Kasumi-1 (cell line): ENCODE measurements around the gene PCDH15.
A peak's percentile ranks its signal among the peaks of the same experiment; 100 is the strongest.
"Not testable (repeated sequence)": the region's sequence is repeated elsewhere in the genome, so short reads cannot be mapped to it uniquely, and the experiment has no call there.

ENCODE experiments used
- DNase-seq, 2 experiments: peaks; one replicate each; lab custom pipeline; 2025; lab: John Stamatoyannopoulos, UW

The PCDH15 gene

GRCh38 chr10:53978301-53978700 lies 822.7 kb downstream of the PCDH15 start:
- DNase-seq: no peak

GRCh38 chr10:53977267-53977666 lies 823.8 kb downstream of the PCDH15 start:
- no peak for DNase-seq

GRCh38 chr10:53957401-53957800 lies 843.6 kb downstream of the PCDH15 start:
- no peak for DNase-seq

GRCh38 chr10:53955091-53955490 lies 845.9 kb downstream of the PCDH15 start:
- no peak for DNase-seq

- DNase-seq: no peak
Measured at GRCh38 chr10:53952698-53953630, 848.1 kb downstream of the PCDH15 start.

GRCh38 chr10:53939654-53940053 lies 861.4 kb downstream of the PCDH15 start:
- no peak for DNase-seq

GRCh38 chr10:53930648-53931047 lies 870.4 kb downstream of the PCDH15 start:
- no peak for DNase-seq

GRCh38 chr10:53924051-53924700 lies 876.9 kb downstream of the PCDH15 start:
- DNase-seq: not testable (repeated sequence)

- DNase-seq: no peak
Measured at GRCh38 chr10:53918755-53919154, 882.3 kb downstream of the PCDH15 start.

GRCh38 chr10:53909791-53910190 lies 891.2 kb downstream of the PCDH15 start:
- DNase-seq: no peak

- no peak for DNase-seq
Measured at GRCh38 chr10:53904506-53905241, 896.4 kb downstream of the PCDH15 start.

- no peak for DNase-seq
Measured at GRCh38 chr10:53903756-53904155, 897.3 kb downstream of the PCDH15 start.

GRCh38 chr10:53899463-53900160 lies 901.4 kb downstream of the PCDH15 start:
- peak; percentile 57 to 65 for DNase-seq

GRCh38 chr10:53898532-53898931 lies 902.5 kb downstream of the PCDH15 start:
- no peak for DNase-seq

- no peak for DNase-seq
Measured at GRCh38 chr10:53894145-53894544, 906.9 kb downstream of the PCDH15 start.

GRCh38 chr10:53893061-53893460 lies 908.0 kb downstream of the PCDH15 start:
- DNase-seq: no peak

GRCh38 chr10:53886325-53887300 lies 914.4 kb downstream of the PCDH15 start:
- DNase-seq: no peak

- DNase-seq: no peak
Measured at GRCh38 chr10:53864846-53865245, 936.2 kb downstream of the PCDH15 start.

GRCh38 chr10:53852450-53853175 lies 948.4 kb downstream of the PCDH15 start:
- DNase-seq: no peak

GRCh38 chr10:53846809-53847208 lies 954.2 kb downstream of the PCDH15 start:
- DNase-seq: peak; percentile 27 to 29
